ENCODE data around the gene GET3. TPM values are rescaled to one million over a fixed set of nuclear protein-coding genes. Genes with fewer than 3 reads are reported as not detected.
"Not testable (repeated sequence)": the region's sequence is repeated elsewhere in the genome, so short reads cannot be mapped to it uniquely, and the experiment has no call there.

GET3 gene
- polyA plus RNA-seq, 1 donor = 42.4 TPM

GRCh38 chr19:12715929-12716328 lies 21.4 kb upstream of the GET3 start:
- no peak for DNase-seq (ENCODE audit: low read depth)

- no peak for DNase-seq (ENCODE audit: low read depth)
Measured at GRCh38 chr19:12720296-12720695, 17.0 kb upstream of the GET3 start.

GRCh38 chr19:12720851-12721655 lies 16.2 kb upstream of the GET3 start:
- DNase-seq (ENCODE audit: low read depth) = no peak

- no peak for DNase-seq (ENCODE audit: low read depth)
Measured at GRCh38 chr19:12721656-12722565, 15.4 kb upstream of the GET3 start.

GRCh38 chr19:12722566-12723380 lies 14.5 kb upstream of the GET3 start:
- DNase-seq (ENCODE audit: low read depth) = peak; percentile 99

- DNase-seq (ENCODE audit: low read depth) = no peak
Measured at GRCh38 chr19:12723381-12723640, 14.0 kb upstream of the GET3 start.

GRCh38 chr19:12723641-12724426 lies 13.5 kb upstream of the GET3 start, which contains the start of gene TNPO2:
Gene TNPO2, minus strand, starts transcription at chr19:12723932. Its CDS starts 2,955 bp downstream, at chr19:12720977.
- no peak for DNase-seq (ENCODE audit: low read depth)

- not testable (repeated sequence) for DNase-seq (ENCODE audit: low read depth)
Measured at GRCh38 chr19:12725612-12726011, 11.7 kb upstream of the GET3 start.

GRCh38 chr19:12726988-12727316 lies 10.3 kb upstream of the GET3 start:
- no peak for DNase-seq (ENCODE audit: low read depth)

- DNase-seq (ENCODE audit: low read depth) = no peak
Measured at GRCh38 chr19:12727745-12728433, 9.4 kb upstream of the GET3 start.

GRCh38 chr19:12730064-12730463 lies 7.2 kb upstream of the GET3 start:
- no peak for DNase-seq (ENCODE audit: low read depth)

- DNase-seq (ENCODE audit: low read depth) = no peak
Measured at GRCh38 chr19:12731337-12731736, 6.0 kb upstream of the GET3 start.

GRCh38 chr19:12733369-12734214 lies 3.7 kb upstream of the GET3 start:
- DNase-seq (ENCODE audit: low read depth) = no peak

- no peak for DNase-seq (ENCODE audit: low read depth)
Measured at GRCh38 chr19:12737835-12738351, 596 bp downstream of the GET3 start.

- DNase-seq (ENCODE audit: low read depth) = no peak
Measured at GRCh38 chr19:12745166-12745897, 8.0 kb downstream of the GET3 start.

GRCh38 chr19:12748489-12748888 lies 11.2 kb downstream of the GET3 start:
- no peak for DNase-seq (ENCODE audit: low read depth)

GRCh38 chr19:12749938-12750521 lies 12.7 kb downstream of the GET3 start:
- no peak for DNase-seq (ENCODE audit: low read depth)

GRCh38 chr19:12750851-12751250 lies 13.6 kb downstream of the GET3 start:
- DNase-seq (ENCODE audit: low read depth) = no peak

Data from forelimb muscle (tissue), 1 donor.